GM06990 (cell line): ENCODE measurements around the gene BLOC1S1.

Source experiments
- DNase-seq: peaks from one replicate; pipeline ENCODE4 v3.0.0-alpha.2; 2011; ENCODE audit not compliant: insufficient read length; ENCODE audit errors: extremely low read depth
- H3K27me3 ChIP-seq: replicated peaks from 2 replicates; pipeline ENCODE4 v1.6.0; 2011; ENCODE audit warnings: low read length; ENCODE audit not compliant: control insufficient read depth, insufficient read depth
- H3K36me3 ChIP-seq: 2 replicates; pipeline ENCODE4 v1.5.1; 2011; ENCODE audit warnings: low read length; ENCODE audit not compliant: control insufficient read depth, insufficient read depth
- H3K4me3 ChIP-seq: replicated peaks from 2 replicates; pipeline ENCODE4 v1.5.1; 2011; ENCODE audit warnings: low read depth, mild to moderate bottlenecking, control low read depth, low read length
- CTCF ChIP-seq: IDR thresholded peaks from 2 replicates; pipeline ENCODE4 v1.5.1; 2011; ENCODE audit warnings: low read length, control low read depth, mild to moderate bottlenecking, inconsistent platforms; ENCODE audit not compliant: insufficient read depth, poor library complexity, severe bottlenecking

The BLOC1S1 gene

GRCh38 chr12:55675666-55676065 is 40.2 kb upstream of the BLOC1S1 start:
- no peak for TF ChIP-seq CTCF
- Histone ChIP-seq H3K27me3 (no peaks in the 10 kb centered on the region; the same call in 1 of the 2 replicates), H3K4me3 (no peak overlapping the region), H3K36me3 (no peaks in the 10 kb centered on the region)
- no peak for DNase-seq

- Histone ChIP-seq H3K27me3 (no peaks in the 10 kb centered on the region; the same call in 1 of the 2 replicates), H3K4me3 (no peak overlapping the region), H3K36me3 (no peaks in the 10 kb centered on the region)
- no peak for DNase-seq
- no peak for TF ChIP-seq CTCF
These were observed 39.1 kb upstream of the BLOC1S1 start for GRCh38 chr12:55676707-55677106.

GRCh38 chr12:55679691-55680090 is 36.2 kb upstream of the BLOC1S1 start:
- H3K36me3 ChIP-seq, result no peaks in the 10 kb centered on the region
- TF ChIP-seq CTCF, result no peak
- no peak overlapping the region for H3K4me3 ChIP-seq
- DNase-seq, result no peak
- peaks cover 3% of the 10 kb centered on the region; the same call in 1 of the 2 replicates for H3K27me3 ChIP-seq

- no peak for DNase-seq
- H3K27me3 ChIP-seq, result peaks cover 3% of the 10 kb centered on the region; the same call in 1 of the 2 replicates
- H3K4me3 ChIP-seq, result no peak overlapping the region
- H3K36me3 ChIP-seq, result no peaks in the 10 kb centered on the region
- peak; percentile 6 for TF ChIP-seq CTCF
These were observed 34.4 kb upstream of the BLOC1S1 start for GRCh38 chr12:55681142-55682077.

- Histone ChIP-seq H3K27me3 (peaks cover 3% of the 10 kb centered on the region; the same call in 1 of the 2 replicates), H3K36me3 (no peaks in the 10 kb centered on the region), H3K4me3 (no peak overlapping the region)
- no peak for TF ChIP-seq CTCF
- DNase-seq, result no peak
These were observed 33.6 kb upstream of the BLOC1S1 start for GRCh38 chr12:55682087-55682796.
